Panc1 (cell line): Measurements from ENCODE around the gene CDCA4. TPM values are rescaled to one million over a fixed set of nuclear protein-coding genes. Genes with fewer than 3 reads are reported as not detected.

ENCODE experiments used
- ATAC-seq: fragments of 200-7000 bp; cut with Tn5 transposase; 2 replicates; pipeline ENCODE4 v1.9.1; 2020; ENCODE audit warnings: mild to moderate bottlenecking, moderate library complexity
- BruUV-seq: library from RNA; stranded (reverse); fragments of 400-500 nt; replicated peaks from 2 replicates; lab custom pipeline; 2021; lab: Mats Ljungman, UMichigan
- CTCF ChIA-PET: fragments of 300-600 bp; sonication (Branson Sonifier 250); formaldehyde crosslinking; loops from one replicate; lab custom pipeline; 2022; ENCODE audit warnings: antibody characterized with exemption; lab: Charles Lee
- POLR2A ChIA-PET: fragments of 300-600 bp; sonication (Branson Sonifier 250); formaldehyde crosslinking; loops from one replicate; lab custom pipeline; 2022; ENCODE audit warnings: antibody characterized with exemption; lab: Charles Lee
- DNase-seq: peaks from one replicate; pipeline ENCODE4 v3.0.0-alpha.2; 2010; ENCODE audit warnings: low read depth, low spot score
- H3K27ac ChIP-seq: 2 replicates; pipeline ENCODE4 v1.5.1; 2011; ENCODE audit warnings: mild to moderate bottlenecking, low read length, inconsistent platforms
- H3K27me3 ChIP-seq: fragments of 200-500 bp; sonication (Bioruptor generic); 2 replicates; pipeline ENCODE4 v1.6.0; 2014; ENCODE audit warnings: low read length, inconsistent platforms; ENCODE audit not compliant: control insufficient read depth, insufficient read depth
- H3K36me3 ChIP-seq: fragments of 200-500 bp; sonication (Bioruptor generic); 2 replicates; pipeline ENCODE4 v1.5.1; 2014; ENCODE audit warnings: inconsistent platforms, mild to moderate bottlenecking, low read length, moderate library complexity; ENCODE audit not compliant: control insufficient read depth, insufficient read depth
- H3K4me1 ChIP-seq: 2 replicates; pipeline ENCODE4 v1.5.1; 2011; ENCODE audit warnings: inconsistent platforms, mild to moderate bottlenecking, low read length, moderate library complexity; ENCODE audit not compliant: control insufficient read depth, insufficient read depth
- H3K4me3 ChIP-seq, 2 experiments: 2 replicates each; pipeline ENCODE4 v1.5.1; 2011 to 2012; ENCODE audit warnings: low read depth in 2 of 2, low read length in 2 of 2, mild to moderate bottlenecking in 2 of 2, inconsistent platforms in 1 of 2, moderate library complexity in 1 of 2
- H3K9me3 ChIP-seq: fragments of 200-500 bp; sonication (Bioruptor generic); 2 replicates; pipeline ENCODE4 v1.5.1; 2014; ENCODE audit warnings: low read depth, mild to moderate bottlenecking, inconsistent platforms, low read length, moderate library complexity; ENCODE audit not compliant: control insufficient read depth, insufficient read depth
- POLR2AphosphoS5 ChIP-seq: IDR thresholded peaks from 2 replicates; pipeline ENCODE4 v1.6.1; 2012; ENCODE audit warnings: mild to moderate bottlenecking, low read depth, low read length, moderate library complexity
- REST ChIP-seq, 2 experiments: IDR thresholded peaks; 2 replicates each; pipeline ENCODE4 v1.6.1; 2011 to 2012; ENCODE audit warnings: low read depth in 2 of 2, control low read depth in 1 of 2, low read length in 1 of 2, mild to moderate bottlenecking in 1 of 2, moderate library complexity in 1 of 2; ENCODE audit not compliant: insufficient read depth in 1 of 2
- SIN3A ChIP-seq: IDR thresholded peaks from 2 replicates; pipeline ENCODE4 v1.6.1; 2012; ENCODE audit warnings: low read depth, mild to moderate bottlenecking, low read length, moderate library complexity, borderline replicate concordance; ENCODE audit not compliant: insufficient read depth
- TCF7L2 ChIP-seq: IDR thresholded peaks from 2 replicates; pipeline ENCODE4 v1.6.1; 2011; ENCODE audit warnings: mild to moderate bottlenecking, low read depth, low read length, inconsistent platforms
- in situ Hi-C: cut with HindIII; loops from 2 replicates; pipeline ENCODE4 v1.10.0; 2016; ENCODE audit warnings: low sequenced_read_pairs, low pct_unique_long_range_greater_than_20kb
- intact Hi-C: fragments of 100-400 bp; cut with micrococcal nuclease; formaldehyde crosslinking; loops from one replicate; pipeline ENCODE4 v1.10.0; 2022; ENCODE audit not compliant: unreplicated experiment
- total RNA-seq: library from RNA; stranded (reverse); gene quantifications from one replicate; pipeline ENCODE4 v1.2.1, GENCODE V29; 2021; ENCODE audit not compliant: unreplicated experiment
- TF ChIP-seq, protein P1 (sequence below): fragments of 450-650 bp; IDR thresholded peaks from 2 replicates; pipeline ENCODE4 v1.5.1; 2017; ENCODE audit warnings: mild to moderate bottlenecking

The CDCA4 gene
- total RNA-seq, 1 experiment from 2014 or later = 39.9 TPM

DNA sequence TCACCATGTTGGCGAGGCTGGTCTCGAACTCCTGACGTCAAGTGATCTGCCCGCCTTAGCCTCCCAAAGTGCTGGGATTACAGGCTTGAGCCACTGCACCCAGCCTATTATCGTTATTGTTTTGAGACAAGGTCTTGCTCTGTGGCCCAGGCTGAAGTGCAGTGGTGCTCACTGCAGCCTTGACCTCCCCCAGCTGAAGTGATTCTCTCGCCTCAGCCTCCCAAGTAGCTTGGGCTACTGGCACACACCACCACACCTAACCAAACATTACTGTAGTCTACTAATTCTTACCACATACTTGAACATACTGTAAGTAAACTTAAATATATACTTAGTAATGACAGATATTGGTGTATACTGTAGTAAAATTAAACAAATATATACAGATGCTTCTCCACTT is 4.5 kb upstream of the CDCA4 start:
- no peaks in the 10 kb centered on the region for H3K27me3 ChIP-seq
- H3K9me3 ChIP-seq = no peaks in the 10 kb centered on the region
- BruUV-seq = no TSS peak
- intact Hi-C loops = no loop called here
- TF ChIP-seq REST (IDR thresholded peaks at IDR 0.05; ENCODE audit: insufficient read depth in 1 of 2, low read depth in 2 of 2, low read length in 1 of 2) (no peak), POLR2AphosphoS5 (no peak), TCF7L2 (no peak), SIN3A (no peak)
- TF ChIP-seq, protein P1, sequence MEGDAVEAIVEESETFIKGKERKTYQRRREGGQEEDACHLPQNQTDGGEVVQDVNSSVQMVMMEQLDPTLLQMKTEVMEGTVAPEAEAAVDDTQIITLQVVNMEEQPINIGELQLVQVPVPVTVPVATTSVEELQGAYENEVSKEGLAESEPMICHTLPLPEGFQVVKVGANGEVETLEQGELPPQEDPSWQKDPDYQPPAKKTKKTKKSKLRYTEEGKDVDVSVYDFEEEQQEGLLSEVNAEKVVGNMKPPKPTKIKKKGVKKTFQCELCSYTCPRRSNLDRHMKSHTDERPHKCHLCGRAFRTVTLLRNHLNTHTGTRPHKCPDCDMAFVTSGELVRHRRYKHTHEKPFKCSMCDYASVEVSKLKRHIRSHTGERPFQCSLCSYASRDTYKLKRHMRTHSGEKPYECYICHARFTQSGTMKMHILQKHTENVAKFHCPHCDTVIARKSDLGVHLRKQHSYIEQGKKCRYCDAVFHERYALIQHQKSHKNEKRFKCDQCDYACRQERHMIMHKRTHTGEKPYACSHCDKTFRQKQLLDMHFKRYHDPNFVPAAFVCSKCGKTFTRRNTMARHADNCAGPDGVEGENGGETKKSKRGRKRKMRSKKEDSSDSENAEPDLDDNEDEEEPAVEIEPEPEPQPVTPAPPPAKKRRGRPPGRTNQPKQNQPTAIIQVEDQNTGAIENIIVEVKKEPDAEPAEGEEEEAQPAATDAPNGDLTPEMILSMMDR = no peak
- POLR2A ChIA-PET = no interaction called here
- in situ Hi-C loops = no loop called here
- ATAC-seq (no peak), DNase-seq (no peak)
- CTCF ChIA-PET = no interaction called here
- no peak overlapping the region for H3K4me3 ChIP-seq
- peaks cover 32% of the 10 kb centered on the region for H3K4me1 ChIP-seq
- H3K27ac ChIP-seq = peak overlapping the region; percentile 46
- peaks cover 1% of the 10 kb centered on the region; the same call in 1 of the 2 replicates for H3K36me3 ChIP-seq

DNA sequence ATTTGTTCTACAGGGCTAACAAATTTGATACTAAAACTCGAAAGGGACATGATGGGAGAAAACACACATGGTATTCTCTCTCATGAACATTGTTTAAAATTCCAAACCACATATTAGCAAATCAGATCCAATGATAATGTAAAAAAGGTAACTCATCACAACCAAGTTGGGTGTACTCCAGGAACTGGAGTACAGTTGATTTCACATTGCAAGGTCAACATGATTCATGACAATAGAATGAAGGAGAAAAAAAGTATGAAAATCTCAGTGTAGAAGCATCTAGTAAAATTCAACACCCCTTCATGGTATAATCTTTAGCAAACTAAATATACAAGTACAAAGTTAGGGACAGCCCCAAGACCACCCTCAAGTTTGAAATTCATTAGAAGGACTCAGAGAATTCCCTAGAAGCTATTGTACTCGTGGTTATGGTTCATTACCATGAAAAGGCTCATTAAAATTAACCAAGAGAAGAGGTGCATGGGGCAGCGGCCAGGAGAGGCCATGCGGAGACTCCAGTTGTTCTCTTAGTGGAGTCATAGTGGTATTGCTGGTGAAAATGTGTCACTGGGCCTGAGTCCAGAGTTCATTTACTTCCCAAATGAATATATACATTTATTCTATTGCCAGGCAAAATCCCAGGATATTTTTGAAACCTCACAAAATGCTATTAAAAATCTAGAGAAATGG is 3.1 kb upstream of the CDCA4 start:
- H3K27me3 ChIP-seq = no peaks in the 10 kb centered on the region
- peak; percentile 79 for DNase-seq
- peaks cover 7% of the 10 kb centered on the region; the same call in 1 of the 2 replicates for H3K36me3 ChIP-seq
- peak overlapping the region; percentile 99 for H3K27ac ChIP-seq
- POLR2A ChIA-PET = interaction anchor here (1.0 kb wide), 1 partner anchor 21 kb away, joined by 5 read pairs; no protein-coding TSS in a partner anchor
- intact Hi-C loops (no loop called here), in situ Hi-C loops (no loop called here)
- peak overlapping the region in 1 of 2 experiments; percentile 40; a peak in 2 of 4 replicates for H3K4me3 ChIP-seq
- CTCF ChIA-PET = interaction anchor here (0.9 kb wide), 1 partner anchor 14 kb away, joined by 3 read pairs; no protein-coding TSS in a partner anchor
- no peak for ATAC-seq
- peaks cover 32% of the 10 kb centered on the region for H3K4me1 ChIP-seq
- no TSS peak for BruUV-seq
- no peaks in the 10 kb centered on the region for H3K9me3 ChIP-seq
- TF ChIP-seq SIN3A = no peak
- TF ChIP-seq TCF7L2 = no peak
- no peak for TF ChIP-seq POLR2AphosphoS5
- TF ChIP-seq REST (IDR thresholded peaks at IDR 0.05; ENCODE audit: insufficient read depth in 1 of 2, low read depth in 2 of 2, low read length in 1 of 2) = no peak
- TF ChIP-seq, protein P1 = no peak
